GM12878 (cell line): ENCODE data around the gene ATP5PO. TPM values are rescaled to one million over a fixed set of nuclear protein-coding genes. Genes with fewer than 3 reads are reported as not detected.

Source experiments
- ATAC-seq: fragments of 200-7000 bp; cut with Tn5 transposase; 3 replicates; pipeline ENCODE4 v1.9.1; 2020; ENCODE audit warnings: mild to moderate bottlenecking, moderate library complexity
- BruUV-seq: library from RNA; stranded (reverse); fragments of 400-500 nt; replicated peaks from 2 replicates; lab custom pipeline; 2021; lab: Mats Ljungman, UMichigan
- CTCF ChIA-PET: fragments of 300-600 bp; sonication (Branson Sonifier 250); formaldehyde crosslinking; extraction: SDS; loops from one replicate; lab custom pipeline; 2021; ENCODE audit warnings: inconsistent platforms; lab: Yijun Ruan, JAX
- POLR2A ChIA-PET: fragments of 350-600 bp; formaldehyde crosslinking; extraction: SDS; loops from one replicate; lab custom pipeline; 2021; ENCODE audit warnings: inconsistent platforms; lab: Charles Lee
- RAD21 ChIA-PET: fragments of 300-600 bp; sonication (Branson Sonifier 250); formaldehyde crosslinking; loops from one replicate; lab custom pipeline; 2023; ENCODE audit warnings: antibody characterized with exemption; ENCODE audit not compliant: unreplicated experiment; lab: Charles Lee
- SMC1A ChIA-PET: fragments of 300-600 bp; sonication (Branson Sonifier 250); formaldehyde crosslinking; loops from one replicate; lab custom pipeline; 2023; ENCODE audit not compliant: unreplicated experiment, uncharacterized antibody; lab: Charles Lee
- DNase-seq: peaks from one replicate; pipeline ENCODE4 v3.0.0-alpha.2; 2011; ENCODE audit warnings: low read depth, low spot score
- FAIRE-seq: peaks from 3 replicates; lab custom pipeline; 2011; peaks lifted over from hg19 to GRCh38; lab: Jason Lieb, UNC
- H2AFZ ChIP-seq: 2 replicates; pipeline ENCODE4 v1.6.0; 2011; ENCODE audit warnings: low read depth, low read length, control low read depth; ENCODE audit not compliant: control insufficient read depth
- H3K27ac ChIP-seq: 2 replicates; pipeline ENCODE4 v1.5.1; 2011; ENCODE audit warnings: control low read depth; ENCODE audit not compliant: control insufficient read depth, insufficient read depth
- H3K27me3 ChIP-seq, 2 experiments: replicated peaks in 1 of 2; 2 replicates each; pipeline versions ENCODE4 v1.6.0 to v1.6.1; 2011; ENCODE audit warnings: low read length in 1 of 2; ENCODE audit not compliant: control insufficient read depth in 2 of 2, insufficient read depth in 2 of 2
- H3K36me3 ChIP-seq, 2 experiments: 2 replicates each; pipeline ENCODE4 v1.5.1; 2011; ENCODE audit warnings: low read length in 1 of 2; ENCODE audit not compliant: control insufficient read depth in 2 of 2, insufficient read depth in 2 of 2
- H3K4me1 ChIP-seq: 2 replicates; pipeline ENCODE4 v1.6.1; 2011; ENCODE audit warnings: mild to moderate bottlenecking, low read length, moderate library complexity, mixed read lengths; ENCODE audit not compliant: control insufficient read depth, insufficient read depth
- H3K4me2 ChIP-seq: 2 replicates; pipeline ENCODE4 v1.6.0; 2011; ENCODE audit warnings: control low read depth; ENCODE audit not compliant: control insufficient read depth, insufficient read depth
- H3K4me3 ChIP-seq: fragments of 200-600 bp; sonication (generic); 2 replicates; pipeline ENCODE4 v1.5.1; 2016
- H3K79me2 ChIP-seq: 2 replicates; pipeline ENCODE4 v1.6.0; 2011; ENCODE audit warnings: low read length; ENCODE audit not compliant: control insufficient read depth, insufficient read depth
- H3K9ac ChIP-seq: 2 replicates; pipeline ENCODE4 v1.8.0; 2011; ENCODE audit warnings: low read length, control low read depth, mixed read lengths; ENCODE audit not compliant: control insufficient read depth, insufficient read depth
- H3K9me3 ChIP-seq: replicated peaks from 3 replicates; pipeline ENCODE4 v1.5.1; 2011; ENCODE audit warnings: mild to moderate bottlenecking, low read length; ENCODE audit not compliant: control insufficient read depth, insufficient read depth
- H4K20me1 ChIP-seq: 2 replicates; pipeline ENCODE4 v1.6.0; 2011; ENCODE audit not compliant: control insufficient read depth, insufficient read depth
- MLLT1 ChIP-seq: fragments of 450-650 bp; IDR thresholded peaks from 2 replicates; pipeline ENCODE4 v1.6.1; 2016; ENCODE audit warnings: mild to moderate bottlenecking
- PBX3 ChIP-seq: IDR thresholded peaks from 2 replicates; pipeline ENCODE4 v1.6.1; 2011; ENCODE audit warnings: mild to moderate bottlenecking, low read depth, low read length, moderate library complexity; ENCODE audit not compliant: insufficient replicate concordance
- TAF1 ChIP-seq: IDR thresholded peaks from 2 replicates; pipeline ENCODE4 v1.6.1; 2011; ENCODE audit warnings: mild to moderate bottlenecking, low read depth, low read length, borderline replicate concordance
- ZBTB40 ChIP-seq: fragments of 450-650 bp; IDR thresholded peaks from 2 replicates; pipeline ENCODE4 v1.6.1; 2016; ENCODE audit warnings: mild to moderate bottlenecking, moderate library complexity, borderline replicate concordance
- ZNF592 ChIP-seq: fragments of 450-650 bp; IDR thresholded peaks from 2 replicates; pipeline ENCODE4 v1.6.1; 2017; ENCODE audit warnings: mild to moderate bottlenecking, moderate library complexity
- whole genome bisulfite sequencing: methylation state at CpG from one replicate; pipeline ENCODE4 v1.1.6; 2016; ENCODE audit warnings: low lambda C conversion rate; ENCODE audit not compliant: insufficient replicate concordance, insufficient coverage; ENCODE audit errors: missing lambda C conversion rate; 5-methylcytosine and 5-hydroxymethylcytosine counted together
- in situ Hi-C: fragments of 300-500 bp; cut with MboI; formaldehyde crosslinking; loops from 9 replicates; pipeline ENCODE4 v1.14.3; 2018; ENCODE audit warnings: mixed read lengths
- intact Hi-C: fragments of 100-400 bp; cut with micrococcal nuclease; formaldehyde crosslinking; loops from one replicate; pipeline ENCODE4 v1.14.2; 2022; ENCODE audit not compliant: unreplicated experiment
- polyA plus RNA-seq, 11 experiments: library from polyadenylated mRNA; depleted of rRNA in 4 of 11; unstranded in 6 of 11; stranded (reverse) in 5 of 11; fragments of >200 nt; fragmentation: Nextera tagmentation in 4 of 11; fragmentation: Illumina TruSeq in 1 of 11; extraction: Ambion mirVana in 4 of 11; extraction: Trizol in 1 of 11; gene quantifications; 1 replicate in 1 of 11; 2 replicates in 10 of 11; pipeline versions ENCODE4 v1.2.1 to v1.2.3, GENCODE V29; 2011 to 2016; ENCODE audit warnings: inconsistent platforms in 2 of 11, missing spikeins in 2 of 11, low read depth in 1 of 11
- total RNA-seq, 4 experiments: library from RNA; depleted of rRNA in 3 of 4; stranded (reverse); fragments of >200 nt in 3 of 4; fragmentation: Illumina TruSeq in 1 of 4; extraction: Trizol in 1 of 4; gene quantifications; 2 replicates each; pipeline versions ENCODE4 v1.2.1 to v1.2.3, GENCODE V29; 2013 to 2021

ATP5PO gene
- total and polyA plus RNA-seq, 10 of the 15 experiments (the other 5 are each of a cell fraction or from before 2014, with no cell fraction given) = 251 to 1,656 (median 470) TPM

GRCh38 chr21:33858667-33859372, 56.8 kb downstream of the ATP5PO start (continued):
- TF ChIP-seq ZNF592 (no peak), PBX3 (no peak)

GRCh38 chr21:33857846-33858666, 57.5 kb downstream of the ATP5PO start:
- no peaks in the 10 kb centered on the region for H3K36me3 ChIP-seq
- H4K20me1 ChIP-seq = no peaks in the 10 kb centered on the region
- H3K27ac ChIP-seq = no peak overlapping the region
- POLR2A ChIA-PET = no interaction called here
- no peaks in the 10 kb centered on the region for H3K27me3 ChIP-seq
- no peaks in the 10 kb centered on the region for H3K9me3 ChIP-seq
- ATAC-seq = no peak
- H3K4me2 ChIP-seq = no peak overlapping the region
- no TSS peak for BruUV-seq
- FAIRE-seq = no peak
- H3K4me1 ChIP-seq = no peaks in the 10 kb centered on the region
- no peak overlapping the region for H2AFZ ChIP-seq
- no peak overlapping the region for H3K4me3 ChIP-seq
- RAD21 ChIA-PET = no interaction called here
- DNase-seq = no peak
- in situ Hi-C loops = no loop called here
- CTCF ChIA-PET = interaction anchor here (0.7 kb wide), 1 partner anchor 801 kb away, joined by 3 read pairs; no protein-coding TSS in a partner anchor
- 32% methylated on average over 25 of the region's 25 CpGs for WGBS
- H3K9ac ChIP-seq = no peak overlapping the region
- H3K79me2 ChIP-seq = no peaks in the 10 kb centered on the region
- intact Hi-C loops = no loop called here
- SMC1A ChIA-PET = no interaction called here
- no peak for TF ChIP-seq ZBTB40
- TF ChIP-seq TAF1 = no peak
- TF ChIP-seq MLLT1 = no peak
